ENCODE data around the gene SLC16A8. TPM values are rescaled to one million over a fixed set of nuclear protein-coding genes. Genes with fewer than 3 reads are reported as not detected.

SLC16A8 gene
- total RNA-seq, 1 donor from 2014 or later: 3.1 TPM

- no peaks in the 10 kb centered on the region for H3K79me2 ChIP-seq (ENCODE audit: low read depth)
- H3F3A ChIP-seq (ENCODE audit: low read depth): peaks cover 8% of the 10 kb centered on the region
- H3K4me3 ChIP-seq: no peak overlapping the region
- no peak for TF ChIP-seq CTCF (IDR thresholded peaks at IDR 0.05)
- TF ChIP-seq EZH2 (IDR thresholded peaks at IDR 0.05): no peak
- TF ChIP-seq EZH2phosphoT487 (IDR thresholded peaks at IDR 0.05): no peak
- DNase-seq (ENCODE audit: low spot score): no peak
- peaks cover 2% of the 10 kb centered on the region for H3K9me3 Mint-ChIP-seq
- no peaks in the 10 kb centered on the region for H3K9me3 ChIP-seq (ENCODE audit: low read depth)
- H3K27ac ChIP-seq: no peak overlapping the region
- no peaks in the 10 kb centered on the region for H3K27me3 ChIP-seq
- H3K4me1 Mint-ChIP-seq: peaks cover 17% of the 10 kb centered on the region
- H3K4me2 ChIP-seq: no peak overlapping the region
- peaks cover 14% of the 10 kb centered on the region for H3K27me3 Mint-ChIP-seq (ENCODE audit: insufficient read depth, low read depth)
- H2AFZ ChIP-seq (replicated peaks): no peak overlapping the region
- no peak overlapping the region for H3K4me3 Mint-ChIP-seq
- no peaks in the 10 kb centered on the region for H4K20me1 ChIP-seq (ENCODE audit: low read depth)
- H3K9ac ChIP-seq: no peak overlapping the region
- H3K4me1 ChIP-seq: peaks cover 5% of the 10 kb centered on the region
- H3K36me3 Mint-ChIP-seq: no peaks in the 10 kb centered on the region
- no peaks in the 10 kb centered on the region for H3K36me3 ChIP-seq
- no peak overlapping the region for H3K27ac Mint-ChIP-seq
Observed at GRCh38 chr22:38111925-38112355, 28.0 kb upstream of the SLC16A8 start.

GRCh38 chr22:38110863-38111852, 27.2 kb upstream of the SLC16A8 start:
- Mint-ChIP-seq H3K4me1 (peaks cover 17% of the 10 kb centered on the region), H3K4me3 (peak overlapping the region; percentile 41), H3K9me3 (peaks cover 2% of the 10 kb centered on the region), H3K27ac (no peak overlapping the region), H3K27me3 (ENCODE audit: insufficient read depth, low read depth) (peaks cover 14% of the 10 kb centered on the region), H3K36me3 (no peaks in the 10 kb centered on the region)
- Histone ChIP-seq H3K4me2 (no peak overlapping the region), H3K4me3 (no peak overlapping the region), H3K36me3 (no peaks in the 10 kb centered on the region), H3K9me3 (ENCODE audit: low read depth) (no peaks in the 10 kb centered on the region), H4K20me1 (ENCODE audit: low read depth) (no peaks in the 10 kb centered on the region), H3F3A (ENCODE audit: low read depth) (peaks cover 8% of the 10 kb centered on the region), H3K27ac (no peak overlapping the region), H2AFZ (replicated peaks) (no peak overlapping the region), H3K27me3 (no peaks in the 10 kb centered on the region), H3K9ac (no peak overlapping the region), H3K79me2 (ENCODE audit: low read depth) (no peaks in the 10 kb centered on the region), H3K4me1 (peaks cover 5% of the 10 kb centered on the region)
- DNase-seq (ENCODE audit: low spot score): peak; percentile 34
- TF ChIP-seq EZH2phosphoT487 (IDR thresholded peaks at IDR 0.05): no peak
- TF ChIP-seq CTCF (IDR thresholded peaks at IDR 0.05): no peak
- no peak for TF ChIP-seq EZH2 (IDR thresholded peaks at IDR 0.05)

- no peaks in the 10 kb centered on the region for H3K36me3 ChIP-seq
- peaks cover 14% of the 10 kb centered on the region for H3K27me3 Mint-ChIP-seq (ENCODE audit: insufficient read depth, low read depth)
- H2AFZ ChIP-seq (replicated peaks): no peak within 1 kb of the TSS
- no peak within 1 kb of the TSS for H3K9ac ChIP-seq
- no peak for DNase-seq (ENCODE audit: low spot score)
- peaks cover 8% of the 10 kb centered on the region for H3F3A ChIP-seq (ENCODE audit: low read depth)
- no peaks in the 10 kb centered on the region for H3K79me2 ChIP-seq (ENCODE audit: low read depth)
- no peaks in the 10 kb centered on the region for H4K20me1 ChIP-seq (ENCODE audit: low read depth)
- no peak within 1 kb of the TSS for H3K27ac ChIP-seq
- peaks cover 15% of the 10 kb centered on the region for H3K4me1 Mint-ChIP-seq
- no peak within 1 kb of the TSS for H3K4me2 ChIP-seq
- H3K27me3 ChIP-seq: no peaks in the 10 kb centered on the region
- H3K36me3 Mint-ChIP-seq: no peaks in the 10 kb centered on the region
- peaks cover 2% of the 10 kb centered on the region for H3K9me3 Mint-ChIP-seq
- H3K27ac Mint-ChIP-seq: no peak within 1 kb of the TSS
- TF ChIP-seq EZH2phosphoT487 (IDR thresholded peaks at IDR 0.05) (no peak), CTCF (IDR thresholded peaks at IDR 0.05) (no peak), EZH2 (IDR thresholded peaks at IDR 0.05) (no peak)
- H3K9me3 ChIP-seq (ENCODE audit: low read depth): no peaks in the 10 kb centered on the region
- H3K4me3 ChIP-seq: no peak within 1 kb of the TSS
- H3K4me3 Mint-ChIP-seq: peak within 1 kb of the TSS; percentile 41
- H3K4me1 ChIP-seq: peaks cover 5% of the 10 kb centered on the region
Observed at GRCh38 chr22:38110008-38110862, 26.3 kb upstream of the SLC16A8 start, which contains the start of gene BAIAP2L2. Gene BAIAP2L2, minus strand, starts transcription at chr22:38110684. Its CDS starts 159 bp downstream, at chr22:38110525.
